Activated naive CD4-positive, alpha-beta T cell treated with Interleukin-2 at 50 U/mL for 16 hours (primary cell): Measurements from ENCODE around the gene LIMA1.
"Not testable (repeated sequence)": the region's sequence is repeated elsewhere in the genome, so short reads cannot be mapped to it uniquely, and the experiment has no call there.

Experiments
- DNase-seq: peaks from one replicate; pipeline ENCODE4 v3.0.0-alpha.2; 2020

Gene LIMA1

GRCh38 chr12:50185301-50185895 lies 97.9 kb downstream of the LIMA1 start:
- no peak for DNase-seq

- DNase-seq = no peak
Measured at GRCh38 chr12:50184261-50184660, 99.1 kb downstream of the LIMA1 start.

GRCh38 chr12:50182461-50182860 lies 100.9 kb downstream of the LIMA1 start:
- DNase-seq = no peak

DNA sequence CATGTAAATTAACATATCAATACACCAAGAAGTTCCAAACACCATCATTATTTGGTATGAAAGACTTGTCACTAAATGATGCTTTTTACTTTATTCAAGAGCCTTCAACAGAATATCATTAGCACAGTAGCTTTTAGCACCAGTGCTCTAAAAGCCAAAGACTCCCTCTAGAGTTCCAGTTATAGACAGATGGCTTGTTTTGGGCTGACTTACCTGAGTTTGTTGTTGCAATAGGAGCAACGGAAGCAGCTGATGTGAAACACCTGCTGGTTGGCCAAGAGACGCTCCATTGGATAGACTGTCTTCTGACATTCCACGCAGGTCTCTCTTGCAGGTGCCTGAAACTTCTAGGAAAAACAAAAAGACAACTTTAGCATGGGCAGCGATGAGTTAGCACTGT lies 101.6 kb downstream of the LIMA1 start:
- no peak for DNase-seq

DNA sequence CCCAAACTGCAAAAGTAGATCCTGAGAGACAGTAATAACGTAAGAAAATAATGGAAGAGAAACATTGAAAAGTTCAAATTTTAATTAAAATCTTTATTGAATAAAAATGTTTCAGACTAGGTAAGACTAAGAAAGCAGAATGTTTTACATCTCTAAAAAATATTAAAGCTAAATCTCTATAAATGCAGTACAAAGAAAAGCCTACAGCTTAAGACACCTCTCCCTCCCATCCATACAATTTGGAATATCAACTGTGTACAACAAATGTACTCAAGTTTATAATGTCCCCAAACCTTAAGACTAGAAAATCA lies 107.6 kb downstream of the LIMA1 start:
- no peak for DNase-seq

GRCh38 chr12:50174971-50175715 lies 108.2 kb downstream of the LIMA1 start:
- DNase-seq = no peak

- peak; percentile 99 for DNase-seq
Measured at GRCh38 chr12:50167049-50167828, 116.1 kb downstream of the LIMA1 start, which contains the start of gene CERS5. Gene CERS5 (minus strand): TSS chr12:50167369. CDS start chr12:50167297, 72 bp downstream.

DNA sequence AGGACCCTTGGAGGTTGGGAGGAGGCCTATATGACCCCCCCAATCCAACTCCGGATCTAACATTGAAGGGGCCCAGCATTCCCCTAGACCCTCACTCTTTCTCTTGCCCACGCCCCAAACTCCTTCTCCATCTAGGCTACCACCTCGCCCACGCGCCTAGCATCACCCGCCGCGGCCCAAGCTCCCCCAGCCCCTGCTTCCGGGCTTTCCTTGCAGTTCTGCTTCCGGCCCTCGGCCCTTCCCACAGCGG lies 116.6 kb downstream of the LIMA1 start:
- DNase-seq = peak; percentile 66

DNA sequence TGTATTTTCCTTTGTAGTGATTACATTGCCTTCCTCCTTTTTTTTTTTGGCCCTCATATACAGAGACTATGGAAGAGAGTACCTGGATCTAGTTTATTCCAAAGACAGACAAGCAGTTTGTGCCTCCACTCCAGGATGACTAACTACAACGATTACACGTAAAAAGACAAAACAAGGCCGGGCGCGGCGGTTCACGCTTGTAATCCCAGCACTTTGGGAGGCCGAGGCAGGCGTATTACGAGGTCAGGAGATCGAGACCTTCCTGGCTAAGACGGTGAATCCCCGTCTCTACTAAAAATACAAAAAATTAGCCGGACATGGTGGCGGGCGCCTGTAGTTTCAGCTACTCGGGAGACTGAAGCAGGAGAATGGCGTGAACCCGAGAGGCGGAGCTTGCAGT lies 118.4 kb downstream of the LIMA1 start:
- DNase-seq = no peak

GRCh38 chr12:50162230-50162629 lies 121.1 kb downstream of the LIMA1 start:
- DNase-seq = no peak

DNA sequence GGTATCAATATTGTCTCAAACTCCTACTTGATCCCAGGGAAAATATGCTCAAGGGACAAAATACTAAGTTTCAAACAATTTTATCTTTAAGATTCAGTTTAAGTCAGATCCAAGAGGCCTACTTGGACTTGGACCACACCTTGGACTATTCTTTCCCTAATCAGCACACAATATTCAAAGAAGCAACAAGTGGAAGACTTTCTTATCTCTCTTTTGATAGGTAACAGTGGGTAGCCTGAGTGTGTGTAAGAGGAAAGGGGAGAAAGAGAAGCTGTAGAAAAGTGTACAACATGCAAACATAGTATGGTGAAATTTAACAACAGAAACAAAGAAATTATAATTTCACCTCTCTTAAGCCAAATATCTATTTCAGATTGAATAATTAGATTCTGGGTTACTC lies 122.7 kb downstream of the LIMA1 start:
- no peak for DNase-seq

GRCh38 chr12:50157259-50157658 lies 126.1 kb downstream of the LIMA1 start:
- no peak for DNase-seq

- no peak for DNase-seq
Measured at GRCh38 chr12:50156641-50157040, 126.7 kb downstream of the LIMA1 start.

- not testable (repeated sequence) for DNase-seq
Measured at GRCh38 chr12:50154947-50155346, 128.4 kb downstream of the LIMA1 start.

- DNase-seq = no peak
Measured at GRCh38 chr12:50151047-50151687, 132.2 kb downstream of the LIMA1 start.

DNA sequence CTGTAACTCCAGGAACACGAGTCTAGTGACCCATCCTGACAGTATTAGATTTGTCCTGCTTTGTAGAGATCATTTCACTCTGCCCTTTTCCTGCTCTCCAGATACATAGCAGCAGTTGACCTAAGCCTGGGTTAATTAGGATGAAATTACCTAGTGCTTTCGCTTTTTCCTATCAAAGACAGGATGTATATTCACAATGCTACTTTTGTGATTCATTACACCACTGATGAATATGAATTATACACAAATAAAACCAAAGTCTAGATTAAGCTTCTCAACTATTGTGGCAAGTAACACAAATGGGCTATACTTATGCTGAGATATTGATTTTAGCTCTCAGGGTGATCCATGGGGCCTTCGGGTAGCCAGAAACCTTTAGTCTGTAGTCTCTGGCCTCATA lies 134.0 kb downstream of the LIMA1 start:
- DNase-seq = no peak

DNA sequence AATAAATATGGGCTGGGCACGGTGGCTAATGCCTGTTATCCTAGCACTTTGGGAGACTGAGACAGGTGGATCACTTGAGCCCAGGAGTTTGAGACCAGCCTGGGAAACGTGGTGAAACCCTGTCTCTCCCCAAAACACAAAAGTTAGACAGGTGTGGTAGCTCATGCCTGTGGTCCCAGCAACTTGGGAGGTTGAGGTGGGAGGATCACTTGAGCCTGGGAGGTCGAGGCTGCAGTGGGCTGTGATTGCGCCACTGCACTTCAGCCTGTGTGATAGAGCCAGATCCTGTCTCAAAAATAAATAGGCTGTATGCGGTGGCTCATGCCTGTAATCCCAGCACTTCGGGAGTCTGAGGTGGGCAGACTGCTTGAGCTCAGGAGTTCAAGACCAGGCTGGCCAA lies 135.3 kb downstream of the LIMA1 start:
- not testable (repeated sequence) for DNase-seq

DNA sequence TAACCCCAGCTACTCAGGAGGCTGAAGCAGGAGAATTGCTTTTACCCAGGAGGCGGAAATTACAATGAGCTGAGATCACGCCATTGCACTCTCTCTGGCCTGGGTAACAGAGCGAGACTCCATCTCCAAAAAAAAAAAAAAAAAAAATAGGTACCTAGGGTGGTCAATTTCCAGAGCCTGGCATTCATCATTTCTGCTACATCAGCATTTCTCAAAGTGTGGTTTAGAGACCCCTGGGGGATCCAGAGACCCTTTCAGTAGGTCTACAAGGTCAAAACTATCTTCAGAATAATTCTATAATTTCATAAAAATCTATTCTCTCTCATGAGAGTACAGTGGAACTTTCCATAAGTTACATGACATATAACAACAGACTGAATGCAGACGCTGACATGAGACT lies 136.0 kb downstream of the LIMA1 start:
- DNase-seq = no peak

DNA sequence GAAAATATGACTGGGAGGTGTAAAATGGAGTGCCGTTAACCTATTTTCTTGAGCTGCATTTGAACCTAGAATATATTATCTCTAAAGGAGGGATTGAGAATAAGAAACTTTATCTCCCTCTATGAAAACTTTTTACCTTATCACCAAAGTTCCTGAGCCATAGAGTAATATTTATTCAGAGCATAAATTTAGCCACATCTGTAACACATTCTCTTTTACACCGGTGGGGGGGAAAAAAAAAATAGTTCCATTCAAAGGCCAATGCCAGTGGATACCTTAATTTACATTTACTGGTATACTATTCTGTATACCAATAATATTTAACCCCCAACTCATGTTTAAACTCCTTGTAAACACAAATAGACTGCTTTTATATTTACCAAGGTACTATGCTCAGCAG lies 137.9 kb downstream of the LIMA1 start:
- no peak for DNase-seq

- no peak for DNase-seq
Measured at GRCh38 chr12:50142993-50143392, 140.3 kb downstream of the LIMA1 start.

DNA sequence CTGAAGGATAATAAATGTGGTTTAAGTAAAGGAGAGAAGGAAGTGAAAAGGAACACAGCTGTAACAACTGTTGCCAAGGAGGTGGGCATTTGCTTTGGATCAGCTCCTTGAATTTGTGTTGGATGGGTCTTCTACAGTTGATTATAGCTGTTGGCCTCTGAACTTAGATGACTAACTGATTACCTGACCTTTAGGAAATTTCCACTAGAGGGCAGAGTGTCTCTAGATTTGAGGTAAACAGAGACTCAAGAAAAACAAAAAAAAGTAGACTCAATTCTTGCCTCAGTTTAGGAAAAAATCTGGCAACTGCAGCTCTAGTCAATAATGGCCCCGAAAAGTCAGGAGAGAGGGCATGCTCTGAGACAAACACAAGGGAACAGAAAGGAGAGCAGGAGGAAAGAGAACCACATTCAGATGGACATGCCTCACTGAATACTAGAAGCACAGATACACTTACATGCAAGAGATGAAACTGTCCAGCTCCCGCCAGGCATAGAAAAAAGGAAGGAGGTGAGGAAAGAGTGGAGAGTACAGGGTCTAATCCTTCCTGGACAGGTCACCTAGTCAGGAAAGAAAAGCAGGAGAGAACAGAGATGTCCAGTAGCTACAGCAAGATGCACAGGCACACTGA lies 150.7 kb downstream of the LIMA1 start:
- no peak for DNase-seq

DNA sequence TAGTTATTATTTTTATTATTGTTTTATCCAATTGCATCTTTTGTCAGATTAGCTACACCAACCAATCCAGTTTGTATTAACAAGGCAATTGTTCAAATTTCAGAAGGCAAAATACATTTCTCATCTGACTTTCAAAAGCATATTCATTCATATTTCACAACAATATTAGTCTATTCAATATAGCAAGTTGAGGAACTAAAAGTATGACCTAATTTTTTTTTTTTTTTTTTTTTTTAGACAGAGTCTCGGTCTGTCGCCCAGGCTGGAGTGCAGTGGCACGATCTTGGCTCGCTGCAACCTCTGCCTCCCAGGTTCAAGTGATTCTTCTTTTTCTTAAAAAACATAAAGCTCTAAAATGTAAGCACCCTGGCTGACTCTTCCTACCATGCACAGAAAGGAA lies 154.0 kb downstream of the LIMA1 start:
- DNase-seq = no peak

DNA sequence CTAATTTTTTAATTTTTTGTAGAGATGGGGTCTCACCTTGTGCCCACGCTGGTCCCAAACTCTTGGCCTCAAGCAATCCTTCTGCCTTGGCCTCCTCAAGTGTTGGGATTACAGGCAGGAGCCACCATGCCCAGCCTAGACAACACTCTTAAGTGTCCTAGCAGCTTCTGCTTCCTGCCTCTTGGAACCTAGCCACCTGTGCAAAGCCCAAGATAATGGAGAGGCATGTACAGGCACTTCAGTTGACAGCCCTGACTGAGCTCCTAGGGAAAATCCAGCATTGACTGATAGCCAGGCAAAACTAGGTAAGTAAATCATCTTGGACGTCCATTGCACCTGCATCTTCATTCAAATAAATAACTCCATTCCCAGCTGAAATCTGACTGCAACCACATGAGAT lies 155.8 kb downstream of the LIMA1 start:
- DNase-seq = no peak
